Stimulated activated CD4-positive, alpha-beta T cell treated with anti-CD3 and anti-CD28 coated beads, Interleukin-4, amount 100 ng/mL, for 1 hour (primary cell): ENCODE data around the gene AGTRAP.

Experiments
- DNase-seq: peaks from one replicate; pipeline ENCODE4 v3.0.0-alpha.2; 2020

AGTRAP gene

GRCh38 chr1:11786168-11786567 is 50.2 kb downstream of the AGTRAP start:
- no peak for DNase-seq

GRCh38 chr1:11787251-11787803 is 51.4 kb downstream of the AGTRAP start:
- DNase-seq, result no peak

GRCh38 chr1:11787804-11788436 is 52.0 kb downstream of the AGTRAP start:
- no peak for DNase-seq

GRCh38 chr1:11788549-11789053 is 52.7 kb downstream of the AGTRAP start:
- no peak for DNase-seq

- no peak for DNase-seq
These were observed 53.5 kb downstream of the AGTRAP start for GRCh38 chr1:11789126-11790067.

- no peak for DNase-seq
These were observed 54.4 kb downstream of the AGTRAP start for GRCh38 chr1:11790101-11790879.

- DNase-seq, result no peak
These were observed 55.2 kb downstream of the AGTRAP start for GRCh38 chr1:11790880-11791715.

- DNase-seq, result no peak
These were observed 56.2 kb downstream of the AGTRAP start for GRCh38 chr1:11792106-11792505.

- no peak for DNase-seq
These were observed 57.9 kb downstream of the AGTRAP start for GRCh38 chr1:11793819-11794218.

GRCh38 chr1:11794446-11795237 is 58.7 kb downstream of the AGTRAP start:
- no peak for DNase-seq

- no peak for DNase-seq
These were observed 59.4 kb downstream of the AGTRAP start for GRCh38 chr1:11795238-11795890.

- no peak for DNase-seq
These were observed 60.3 kb downstream of the AGTRAP start for GRCh38 chr1:11796036-11796828.

- DNase-seq, result no peak
These were observed 61.7 kb downstream of the AGTRAP start for GRCh38 chr1:11797525-11798216.

GRCh38 chr1:11799099-11799498 is 63.2 kb downstream of the AGTRAP start:
- no peak for DNase-seq

GRCh38 chr1:11799896-11800295 is 64.0 kb downstream of the AGTRAP start:
- DNase-seq, result no peak

GRCh38 chr1:11800391-11800755 is 64.4 kb downstream of the AGTRAP start:
- DNase-seq, result no peak
